Transverse colon (tissue), 4 donors: ENCODE results near the gene GBA2. TPM values are rescaled to one million over a fixed set of nuclear protein-coding genes. Genes with fewer than 3 reads are reported as not detected.

ENCODE experiments used
- DNase-seq: peaks from one replicate; pipeline ENCODE4 v3.0.0-alpha.2; 2019
- H3K27ac ChIP-seq, 4 donors: fragments of 200-600 bp; sonication (generic); 2 replicates each; pipeline ENCODE4 v1.5.1; 2016 to 2018; ENCODE audit warnings: inconsistent platforms in 4 of 4
- H3K27me3 ChIP-seq: fragments of 200-600 bp; sonication (generic); 2 replicates; pipeline ENCODE4 v1.5.1; 2017; ENCODE audit warnings: inconsistent platforms
- H3K36me3 ChIP-seq, 4 donors: fragments of 200-600 bp; sonication (generic); 2 replicates each; pipeline ENCODE4 v1.5.1; 2017 to 2019; ENCODE audit warnings: inconsistent platforms in 4 of 4
- H3K4me1 ChIP-seq, 4 donors: fragments of 200-600 bp; sonication (generic); 2 replicates each; pipeline ENCODE4 v1.5.1; 2017 to 2020; ENCODE audit warnings: inconsistent platforms in 4 of 4
- H3K4me3 ChIP-seq, 4 donors: fragments of 200-600 bp; sonication (generic); 1 replicate in 1 of 4; 2 replicates in 3 of 4; pipeline versions ENCODE4 v1.5.1 to v1.6.1; 2017 to 2019; ENCODE audit warnings: inconsistent platforms in 4 of 4
- H3K9me3 ChIP-seq, 2 donors: fragments of 200-600 bp; sonication (generic); 2 replicates each; pipeline ENCODE4 v1.5.1; 2017 to 2019; ENCODE audit warnings: inconsistent platforms in 2 of 2
- CTCF ChIP-seq, 5 experiments: fragments of 200-600 bp in 3 of 5; fragments of 450-650 bp in 2 of 5; sonication (generic) in 3 of 5; IDR thresholded peaks; 1 replicate in 2 of 5; 2 replicates in 3 of 5; pipeline ENCODE4 v1.5.1; 2016 to 2017; ENCODE audit warnings: antibody characterized with exemption in 5 of 5, inconsistent platforms in 3 of 5, mild to moderate bottlenecking in 2 of 5, moderate library complexity in 1 of 5
- EP300 ChIP-seq: sonication (generic); formaldehyde crosslinking; IDR thresholded peaks from one replicate; pipeline ENCODE4 v1.6.1; 2017; ENCODE audit warnings: antibody characterized with exemption, low read depth
- POLR2A ChIP-seq: fragments of 450-650 bp; IDR thresholded peaks from one replicate; pipeline ENCODE4 v1.6.1; 2016; ENCODE audit warnings: antibody characterized with exemption, mild to moderate bottlenecking, moderate library complexity
- POLR2AphosphoS5 ChIP-seq, 3 donors: sonication (generic); formaldehyde crosslinking; IDR thresholded peaks; one replicate each; pipeline ENCODE4 v1.6.1; 2016; ENCODE audit warnings: antibody characterized with exemption in 3 of 3
- WGBS, 2 donors: methylation state at CpG; one replicate each; pipeline ENCODE4 v1.1.5; 2018; ENCODE audit warnings: low coverage in 1 of 2; 5-methylcytosine and 5-hydroxymethylcytosine counted together
- in situ Hi-C, 4 donors: fragments of 200-750 bp; cut with MboI; loops; one replicate each; pipeline versions ENCODE4 v1.15.0 to v1.15.1; 2017; ENCODE audit warnings: low sequenced_read_pairs in 3 of 4, low pct_ligation_motif_present in 1 of 4, low pct_unique_long_range_greater_than_20kb in 1 of 4
- intact Hi-C: fragments of 100-400 bp; cut with DNase I; formaldehyde crosslinking; loops from one replicate; pipeline ENCODE4 v1.15.1; 2023; ENCODE audit warnings: low total_unique reads
- total RNA-seq, 4 donors: library from RNA; depleted of rRNA; stranded (reverse); fragments of >200 nt; gene quantifications; one replicate each; pipeline ENCODE4 v1.1.0, GENCODE V29; 2016

GBA2 gene
- total RNA-seq, 4 donors from 2014 or later = 217 to 709 (median 255) TPM

- Histone ChIP-seq H3K4me3 (no peak overlapping the region), H3K4me1 (no peaks in the 10 kb centered on the region), H3K36me3 (peaks cover 1 to 96% (median 46%) of the 10 kb centered on the region in 4 donors), H3K27me3 (no peaks in the 10 kb centered on the region), H3K27ac (no peak overlapping the region), H3K9me3 (no peaks in the 10 kb centered on the region)
- TF ChIP-seq POLR2A (no peak), EP300 (no peak), POLR2AphosphoS5 (IDR thresholded peaks at IDR 0.05) (no peak), CTCF (IDR thresholded peaks at IDR 0.05) (no peak)
- intact Hi-C loops (no loop called here), in situ Hi-C loops (no loop called here)
- DNase-seq = no peak
- 88% methylated on average over 10 of the region's 10 CpGs; no CpG with 5 or more reads in 1 of the 2 donors for WGBS, 2 donors
Observed at GRCh38 chr9:35706951-35707350, 42.1 kb downstream of the GBA2 start.

GRCh38 chr9:35705836-35706430, 43.1 kb downstream of the GBA2 start:
- intact Hi-C loops = no loop called here
- Histone ChIP-seq H3K27me3 (no peaks in the 10 kb centered on the region), H3K4me1 (no peaks in the 10 kb centered on the region), H3K36me3 (peaks cover 1 to 96% (median 46%) of the 10 kb centered on the region in 4 donors), H3K27ac (no peak overlapping the region), H3K9me3 (no peaks in the 10 kb centered on the region), H3K4me3 (no peak overlapping the region)
- TF ChIP-seq CTCF (IDR thresholded peaks at IDR 0.05) (no peak), POLR2AphosphoS5 (IDR thresholded peaks at IDR 0.05) (no peak), POLR2A (no peak), EP300 (no peak)
- WGBS, 2 donors = 93% methylated on average over 6 of the region's 7 CpGs; no CpG with 5 or more reads in 1 of the 2 donors
- no peak for DNase-seq
- in situ Hi-C loops = no loop called here

DNA sequence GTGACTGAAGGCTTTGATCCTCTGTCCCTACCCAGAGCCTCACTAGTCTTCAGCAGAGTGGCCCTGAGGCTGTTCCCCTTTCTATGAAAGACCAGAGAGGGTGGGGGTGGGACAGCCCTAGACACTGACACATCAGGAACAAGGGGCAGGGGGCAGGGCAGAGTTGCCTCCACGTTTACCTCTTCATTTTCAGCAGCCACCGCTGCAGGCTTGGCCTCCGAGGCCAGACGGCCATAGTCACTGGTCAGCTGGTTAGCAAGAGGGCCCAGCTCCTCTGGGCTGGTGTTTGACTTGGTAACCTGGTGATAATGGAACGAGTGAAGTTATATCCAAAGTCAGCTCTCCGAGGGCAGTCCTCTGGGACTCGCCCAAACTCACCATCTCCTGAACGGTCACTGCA, 43.7 kb downstream of the GBA2 start:
- H3K36me3 ChIP-seq = peaks cover 1 to 95% (median 48%) of the 10 kb centered on the region in 4 donors

More for the DNA sequence above, 43.7 kb downstream of the GBA2 start:
- Histone ChIP-seq H3K27ac (no peak overlapping the region), H3K9me3 (no peaks in the 10 kb centered on the region), H3K4me1 (no peaks in the 10 kb centered on the region), H3K4me3 (no peak overlapping the region), H3K27me3 (no peaks in the 10 kb centered on the region)
- intact Hi-C loops = no loop called here
- WGBS, 2 donors = 94 to 100% methylated on average over 2 to 8 of the region's 8 CpGs
- no peak for DNase-seq
- in situ Hi-C loops = no loop called here
- no peak for TF ChIP-seq POLR2AphosphoS5 (IDR thresholded peaks at IDR 0.05)
- TF ChIP-seq CTCF (IDR thresholded peaks at IDR 0.05) = no peak
- TF ChIP-seq POLR2A = no peak
- TF ChIP-seq EP300 = no peak
